ENCODE measurements around the gene INMT.

The INMT gene

DNA sequence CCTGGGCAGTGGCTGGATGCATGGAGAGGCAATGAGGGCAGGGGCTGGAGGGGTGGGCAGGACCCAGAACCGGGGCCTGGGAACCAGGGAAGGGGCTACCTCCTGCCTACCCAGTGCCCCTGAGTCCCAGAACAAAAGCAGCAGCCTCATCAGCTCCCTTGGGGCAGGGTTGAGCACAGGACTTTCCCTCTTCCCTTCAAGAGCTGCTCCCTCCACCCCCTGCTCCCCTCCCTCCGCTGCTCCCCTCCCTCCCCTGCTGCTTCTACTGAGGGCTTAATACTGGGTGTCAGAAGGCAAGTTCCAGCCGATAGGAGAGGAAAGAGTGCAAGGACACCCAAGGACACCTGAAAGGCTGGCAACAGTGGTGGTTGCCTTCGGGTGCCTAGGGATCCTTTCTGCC is 28.2 kb upstream of the INMT start:
- Histone ChIP-seq H3K4me3 (ENCODE audit: low read length) (no peak overlapping the region), H3K4me1 (ENCODE audit: low read length) (no peaks in the 10 kb centered on the region), H3K27me3 (replicated peaks; ENCODE audit: insufficient read depth, low read length) (no peaks in the 10 kb centered on the region), H2AFZ (ENCODE audit: low read length) (no peak overlapping the region), H3K79me2 (ENCODE audit: low read length) (no peaks in the 10 kb centered on the region), H3K36me3 (replicated peaks; ENCODE audit: insufficient read depth, low read length) (no peaks in the 10 kb centered on the region), H3K27ac (ENCODE audit: low read length) (no peak overlapping the region), H4K20me1 (ENCODE audit: insufficient read depth, low read length) (no peaks in the 10 kb centered on the region), H3F3A (ENCODE audit: insufficient read depth, low read length) (no peaks in the 10 kb centered on the region), H3K4me2 (ENCODE audit: low read depth, low read length) (no peak overlapping the region), H3K9me3 (replicated peaks; ENCODE audit: insufficient read depth, low read length) (no peaks in the 10 kb centered on the region), H3K9ac (ENCODE audit: low read length) (no peak overlapping the region), H3K9me2 (replicated peaks; ENCODE audit: insufficient read depth, low read length) (no peaks in the 10 kb centered on the region)
- DNase-seq = no peak
- TF ChIP-seq, protein P1, sequence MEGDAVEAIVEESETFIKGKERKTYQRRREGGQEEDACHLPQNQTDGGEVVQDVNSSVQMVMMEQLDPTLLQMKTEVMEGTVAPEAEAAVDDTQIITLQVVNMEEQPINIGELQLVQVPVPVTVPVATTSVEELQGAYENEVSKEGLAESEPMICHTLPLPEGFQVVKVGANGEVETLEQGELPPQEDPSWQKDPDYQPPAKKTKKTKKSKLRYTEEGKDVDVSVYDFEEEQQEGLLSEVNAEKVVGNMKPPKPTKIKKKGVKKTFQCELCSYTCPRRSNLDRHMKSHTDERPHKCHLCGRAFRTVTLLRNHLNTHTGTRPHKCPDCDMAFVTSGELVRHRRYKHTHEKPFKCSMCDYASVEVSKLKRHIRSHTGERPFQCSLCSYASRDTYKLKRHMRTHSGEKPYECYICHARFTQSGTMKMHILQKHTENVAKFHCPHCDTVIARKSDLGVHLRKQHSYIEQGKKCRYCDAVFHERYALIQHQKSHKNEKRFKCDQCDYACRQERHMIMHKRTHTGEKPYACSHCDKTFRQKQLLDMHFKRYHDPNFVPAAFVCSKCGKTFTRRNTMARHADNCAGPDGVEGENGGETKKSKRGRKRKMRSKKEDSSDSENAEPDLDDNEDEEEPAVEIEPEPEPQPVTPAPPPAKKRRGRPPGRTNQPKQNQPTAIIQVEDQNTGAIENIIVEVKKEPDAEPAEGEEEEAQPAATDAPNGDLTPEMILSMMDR (IDR thresholded peaks at IDR 0.05; ENCODE audit: low read length) = no peak
- TF ChIP-seq EZH2phosphoT487 (IDR thresholded peaks at IDR 0.05; ENCODE audit: low read length) = no peak
- TF ChIP-seq EZH2 (optimal IDR thresholded peaks at IDR 0.05; ENCODE audit: low read depth, low read length) = no peak

DNA sequence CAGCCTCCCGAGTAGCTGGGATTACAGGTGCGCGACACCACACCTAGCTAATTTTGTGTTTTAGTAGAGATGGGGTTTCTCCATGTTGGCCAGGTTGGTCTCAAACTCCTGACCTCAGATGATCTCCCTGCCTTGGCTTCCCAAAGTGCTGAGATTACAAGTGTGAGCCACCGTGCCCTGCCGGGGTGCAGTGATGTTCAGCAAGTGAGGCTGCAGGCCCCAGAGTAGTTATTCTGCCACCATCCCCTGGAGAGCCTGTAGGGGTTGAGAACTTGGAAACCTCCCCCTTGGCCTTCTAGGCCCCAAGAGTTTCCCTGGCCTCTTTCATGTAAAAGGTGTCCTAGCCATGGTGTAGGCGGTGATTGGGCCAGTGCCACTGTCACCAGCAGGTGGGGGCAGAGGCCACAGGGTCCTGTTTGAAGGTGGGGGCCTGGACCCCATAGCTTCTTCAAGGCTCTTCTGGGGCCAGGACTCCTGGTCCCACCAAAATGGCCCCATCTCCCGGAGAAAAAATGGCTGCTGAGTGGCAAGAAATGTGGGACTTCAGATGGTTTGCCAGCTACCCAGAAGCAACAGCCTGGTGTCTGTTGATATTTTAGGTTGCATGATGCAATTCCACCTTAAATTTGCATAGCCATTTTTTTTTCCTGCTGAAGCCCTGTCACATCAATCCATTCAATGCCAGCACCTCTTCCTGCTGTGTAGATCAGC is 25.5 kb upstream of the INMT start:
- no peak overlapping the region for H2AFZ ChIP-seq (ENCODE audit: low read length)
- H4K20me1 ChIP-seq (ENCODE audit: insufficient read depth, low read length) = no peaks in the 10 kb centered on the region
- H3K4me1 ChIP-seq (ENCODE audit: low read length) = no peaks in the 10 kb centered on the region
- no peak for DNase-seq
- TF ChIP-seq EZH2phosphoT487 (IDR thresholded peaks at IDR 0.05; ENCODE audit: low read length) = no peak
- TF ChIP-seq EZH2 (optimal IDR thresholded peaks at IDR 0.05; ENCODE audit: low read depth, low read length) = no peak
- TF ChIP-seq, protein P1 (IDR thresholded peaks at IDR 0.05; ENCODE audit: low read length) = no peak
- H3K4me2 ChIP-seq (ENCODE audit: low read depth, low read length) = no peak overlapping the region
- no peak overlapping the region for H3K4me3 ChIP-seq (ENCODE audit: low read length)
- no peaks in the 10 kb centered on the region for H3K27me3 ChIP-seq (replicated peaks; ENCODE audit: insufficient read depth, low read length)
- H3K79me2 ChIP-seq (ENCODE audit: low read length) = no peaks in the 10 kb centered on the region
- no peaks in the 10 kb centered on the region for H3K36me3 ChIP-seq (replicated peaks; ENCODE audit: insufficient read depth, low read length)
- no peaks in the 10 kb centered on the region for H3F3A ChIP-seq (ENCODE audit: insufficient read depth, low read length)
- H3K9ac ChIP-seq (ENCODE audit: low read length) = no peak overlapping the region
- H3K9me2 ChIP-seq (replicated peaks; ENCODE audit: insufficient read depth, low read length) = no peaks in the 10 kb centered on the region
- H3K27ac ChIP-seq (ENCODE audit: low read length) = no peak overlapping the region
- no peaks in the 10 kb centered on the region for H3K9me3 ChIP-seq (replicated peaks; ENCODE audit: insufficient read depth, low read length)

DNA sequence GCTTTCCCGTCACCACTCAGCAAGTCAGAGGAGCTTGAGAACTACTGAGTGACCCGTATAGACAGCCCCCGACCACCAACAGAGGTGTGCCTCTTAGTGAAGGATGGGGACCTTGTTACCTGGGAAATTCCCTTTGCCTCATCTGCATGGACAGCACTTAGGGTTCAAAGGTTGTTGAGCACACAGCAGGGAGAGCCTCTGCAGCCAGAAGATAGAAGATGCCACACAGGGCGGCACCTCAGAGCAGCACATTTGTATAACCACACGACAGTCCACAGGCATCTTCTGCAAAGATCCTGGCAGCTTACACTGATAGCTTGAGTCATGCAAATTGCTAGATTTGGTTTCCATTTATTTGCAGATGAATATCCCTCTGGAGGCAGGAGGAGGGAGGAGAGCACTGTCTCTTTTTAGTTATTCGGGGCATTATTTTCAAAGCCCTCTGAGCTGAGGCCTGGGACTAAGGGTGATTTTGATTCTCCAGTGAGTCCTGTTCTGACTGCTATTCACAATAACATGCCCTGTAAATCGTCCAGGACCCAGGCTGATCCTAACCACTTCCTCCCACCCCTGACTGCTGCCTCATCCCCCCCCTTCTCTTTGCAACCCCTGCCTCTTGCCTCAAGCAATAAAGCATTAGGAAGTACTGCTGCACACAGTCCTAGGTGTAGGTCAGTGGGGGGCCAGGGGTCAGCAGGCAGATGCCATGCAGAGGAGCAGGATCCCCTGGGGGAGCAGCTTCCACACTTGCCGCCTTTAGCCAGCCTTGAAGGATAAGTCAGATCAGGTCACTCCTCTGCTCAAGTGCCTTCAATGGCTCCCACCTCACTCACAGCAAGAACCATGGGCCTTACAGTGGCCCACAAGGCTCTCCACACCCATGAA is 24.6 kb upstream of the INMT start:
- Histone ChIP-seq H3K79me2 (ENCODE audit: low read length) (no peaks in the 10 kb centered on the region), H4K20me1 (ENCODE audit: insufficient read depth, low read length) (no peaks in the 10 kb centered on the region), H2AFZ (ENCODE audit: low read length) (no peak overlapping the region), H3K9ac (ENCODE audit: low read length) (no peak overlapping the region), H3F3A (ENCODE audit: insufficient read depth, low read length) (no peaks in the 10 kb centered on the region), H3K27ac (ENCODE audit: low read length) (no peak overlapping the region), H3K27me3 (replicated peaks; ENCODE audit: insufficient read depth, low read length) (no peaks in the 10 kb centered on the region), H3K4me2 (ENCODE audit: low read depth, low read length) (no peak overlapping the region), H3K9me3 (replicated peaks; ENCODE audit: insufficient read depth, low read length) (no peaks in the 10 kb centered on the region), H3K4me1 (ENCODE audit: low read length) (no peaks in the 10 kb centered on the region), H3K4me3 (ENCODE audit: low read length) (no peak overlapping the region), H3K9me2 (replicated peaks; ENCODE audit: insufficient read depth, low read length) (no peaks in the 10 kb centered on the region), H3K36me3 (replicated peaks; ENCODE audit: insufficient read depth, low read length) (no peaks in the 10 kb centered on the region)
- TF ChIP-seq EZH2 (optimal IDR thresholded peaks at IDR 0.05; ENCODE audit: low read depth, low read length) (no peak), EZH2phosphoT487 (IDR thresholded peaks at IDR 0.05; ENCODE audit: low read length) (no peak)
- TF ChIP-seq, protein P1 (IDR thresholded peaks at IDR 0.05; ENCODE audit: low read length) = no peak
- no peak for DNase-seq
